ENCODE results near the gene PIAS4. TPM values are rescaled to one million over a fixed set of nuclear protein-coding genes. Genes with fewer than 3 reads are reported as not detected.
A peak's percentile ranks its signal among the peaks of the same experiment; 100 is the strongest.

The PIAS4 gene
- total RNA-seq, 1 donor from 2014 or later, result 17.0 TPM

- Histone ChIP-seq H3F3A (ENCODE audit: low read depth) (peaks cover 6% of the 10 kb centered on the region), H3K4me3 (no peak overlapping the region), H3K27ac (peak overlapping the region; percentile 67), H2AFZ (replicated peaks) (no peak overlapping the region), H3K9me3 (ENCODE audit: low read depth) (no peaks in the 10 kb centered on the region), H3K4me1 (peaks cover 4% of the 10 kb centered on the region), H3K4me2 (no peak overlapping the region), H3K9ac (no peak overlapping the region), H3K36me3 (no peaks in the 10 kb centered on the region), H4K20me1 (ENCODE audit: low read depth) (peaks cover 18% of the 10 kb centered on the region), H3K79me2 (ENCODE audit: low read depth) (peaks cover 5% of the 10 kb centered on the region), H3K27me3 (no peaks in the 10 kb centered on the region)
- Mint-ChIP-seq H3K27me3 (ENCODE audit: insufficient read depth, low read depth) (peaks cover 2% of the 10 kb centered on the region), H3K4me1 (no peaks in the 10 kb centered on the region), H3K4me3 (no peak overlapping the region), H3K36me3 (peaks cover 7% of the 10 kb centered on the region), H3K27ac (no peak overlapping the region), H3K9me3 (no peaks in the 10 kb centered on the region)
- TF ChIP-seq EZH2 (IDR thresholded peaks at IDR 0.05) (no peak), EZH2phosphoT487 (IDR thresholded peaks at IDR 0.05) (no peak), CTCF (IDR thresholded peaks at IDR 0.05) (no peak)
- DNase-seq (ENCODE audit: low spot score), result no peak
These were observed 34.7 kb downstream of the PIAS4 start for GRCh38 chr19:4042064-4042730.

- no peak overlapping the region for H2AFZ ChIP-seq (replicated peaks)
- no peak overlapping the region for H3K4me2 ChIP-seq
- Mint-ChIP-seq H3K36me3 (peaks cover 7% of the 10 kb centered on the region), H3K27ac (no peak overlapping the region), H3K27me3 (ENCODE audit: insufficient read depth, low read depth) (peaks cover 2% of the 10 kb centered on the region), H3K4me3 (no peak overlapping the region), H3K9me3 (no peaks in the 10 kb centered on the region), H3K4me1 (no peaks in the 10 kb centered on the region)
- H3K9me3 ChIP-seq (ENCODE audit: low read depth), result no peaks in the 10 kb centered on the region
- H3K36me3 ChIP-seq, result no peaks in the 10 kb centered on the region
- H3F3A ChIP-seq (ENCODE audit: low read depth), result peaks cover 6% of the 10 kb centered on the region
- peaks cover 5% of the 10 kb centered on the region for H3K79me2 ChIP-seq (ENCODE audit: low read depth)
- peaks cover 18% of the 10 kb centered on the region for H4K20me1 ChIP-seq (ENCODE audit: low read depth)
- no peak overlapping the region for H3K9ac ChIP-seq
- H3K4me1 ChIP-seq, result peaks cover 4% of the 10 kb centered on the region
- no peak overlapping the region for H3K4me3 ChIP-seq
- H3K27me3 ChIP-seq, result no peaks in the 10 kb centered on the region
- peak overlapping the region; percentile 67 for H3K27ac ChIP-seq
- DNase-seq (ENCODE audit: low spot score), result no peak
- TF ChIP-seq CTCF (IDR thresholded peaks at IDR 0.05), result no peak
- TF ChIP-seq EZH2 (IDR thresholded peaks at IDR 0.05), result no peak
- no peak for TF ChIP-seq EZH2phosphoT487 (IDR thresholded peaks at IDR 0.05)
These were observed 35.2 kb downstream of the PIAS4 start for GRCh38 chr19:4042731-4043082.

GRCh38 chr19:4043401-4043800 is 35.9 kb downstream of the PIAS4 start:
- no peaks in the 10 kb centered on the region for H3K27me3 ChIP-seq
- no peak overlapping the region for H3K4me3 ChIP-seq
- peaks cover 18% of the 10 kb centered on the region for H4K20me1 ChIP-seq (ENCODE audit: low read depth)
- Mint-ChIP-seq H3K36me3 (peaks cover 5% of the 10 kb centered on the region), H3K27ac (no peak overlapping the region), H3K4me1 (no peaks in the 10 kb centered on the region), H3K27me3 (ENCODE audit: insufficient read depth, low read depth) (peaks cover 2% of the 10 kb centered on the region), H3K4me3 (no peak overlapping the region), H3K9me3 (no peaks in the 10 kb centered on the region)
- H3K4me2 ChIP-seq, result no peak overlapping the region
- TF ChIP-seq EZH2 (IDR thresholded peaks at IDR 0.05) (no peak), CTCF (IDR thresholded peaks at IDR 0.05) (no peak), EZH2phosphoT487 (IDR thresholded peaks at IDR 0.05) (no peak)
- H3F3A ChIP-seq (ENCODE audit: low read depth), result peaks cover 6% of the 10 kb centered on the region
- H3K9me3 ChIP-seq (ENCODE audit: low read depth), result no peaks in the 10 kb centered on the region
- H2AFZ ChIP-seq (replicated peaks), result no peak overlapping the region
- H3K4me1 ChIP-seq, result peaks cover 4% of the 10 kb centered on the region
- H3K79me2 ChIP-seq (ENCODE audit: low read depth), result peaks cover 5% of the 10 kb centered on the region
- H3K27ac ChIP-seq, result no peak overlapping the region
- no peak for DNase-seq (ENCODE audit: low spot score)
- no peaks in the 10 kb centered on the region for H3K36me3 ChIP-seq
- no peak overlapping the region for H3K9ac ChIP-seq
